ENCODE data around the gene PTMS. TPM values are rescaled to one million over a fixed set of nuclear protein-coding genes. Genes with fewer than 3 reads are reported as not detected.

PTMS gene
- total and polyA plus RNA-seq, 9 of the 15 experiments (the other 6 are each of a cell fraction or from before 2014, with no cell fraction given), result 5.1 to 287 (median 78.5) TPM

- TF ChIP-seq CREB5 (CRISPR knock-in tag; IDR thresholded peaks at IDR 0.05) (no peak), BCOR (IDR thresholded peaks at IDR 0.05) (peak; percentile 82), EP300 (IDR thresholded peaks at IDR 0.05; ENCODE audit: low read length) (no peak), PRDM10 (IDR thresholded peaks at IDR 0.05; ENCODE audit: partially characterized antibody) (no peak), SP2 (IDR thresholded peaks at IDR 0.05; ENCODE audit: extremely low read depth, low read depth, low read length, poor library complexity, severe bottlenecking) (no peak), RFX1 (IDR thresholded peaks at IDR 0.05) (no peak), FOXP4 (CRISPR knock-in tag; IDR thresholded peaks at IDR 0.05; ENCODE audit: borderline replicate concordance) (no peak), CTCF (IDR thresholded peaks at IDR 0.05 in 2 of 3, conservative IDR thresholded peaks at IDR 0.05 in 1 of 3; ENCODE audit: insufficient read depth in 2 of 3, low read depth in 1 of 3, low read length in 3 of 3) (peak; percentile 87 to 89 (median 89)), ZNF57 (CRISPR knock-in tag; IDR thresholded peaks at IDR 0.05) (no peak), ATF3 (IDR thresholded peaks at IDR 0.05) (no peak), ATF3 (CRISPR knock-in tag; conservative IDR thresholded peaks at IDR 0.05) (no peak), CREM (IDR thresholded peaks at IDR 0.05; ENCODE audit: low read depth) (peak; percentile 70), NFXL1 (CRISPR knock-in tag; IDR thresholded peaks at IDR 0.05) (no peak), SIN3A (IDR thresholded peaks at IDR 0.05; ENCODE audit: borderline replicate concordance in 2 of 2, control insufficient read depth in 1 of 2, low read depth in 2 of 2, low read length in 2 of 2) (peak in 1 of 2 experiments; percentile 30; a peak in 1 of 4 replicates), XRCC5 (IDR thresholded peaks at IDR 0.05; ENCODE audit: low read depth, low read length) (no peak)
Measured at GRCh38 chr12:6778574-6779550, 12.7 kb downstream of the PTMS start (continued).

Data from K562 (cell line).